Muscle layer of duodenum (tissue), 2 donors: ENCODE measurements around the gene C3orf20.
A peak's percentile ranks its signal among the peaks of the same experiment; 100 is the strongest.

Source experiments
- H3K27ac ChIP-seq: one replicate; pipeline ENCODE4 v1.7.0; 2013; ENCODE audit warnings: mild to moderate bottlenecking, low read length
- H3K27me3 ChIP-seq: one replicate; pipeline ENCODE4 v1.7.0; 2013; ENCODE audit warnings: low read depth, mild to moderate bottlenecking, control low read depth, low read length
- H3K36me3 ChIP-seq, 2 donors: one replicate each; pipeline ENCODE4 v1.7.0; 2013; ENCODE audit warnings: low read length in 2 of 2, control low read depth in 1 of 2, mild to moderate bottlenecking in 1 of 2; ENCODE audit not compliant: insufficient read depth in 2 of 2, control insufficient read depth in 1 of 2
- H3K4me1 ChIP-seq, 2 donors: one replicate each; pipeline ENCODE4 v1.7.0; 2013; ENCODE audit warnings: low read length in 2 of 2, mild to moderate bottlenecking in 2 of 2, control low read depth in 1 of 2, moderate library complexity in 1 of 2; ENCODE audit not compliant: insufficient read depth in 2 of 2, control insufficient read depth in 1 of 2
- H3K4me3 ChIP-seq, 2 donors: one replicate each; pipeline ENCODE4 v1.7.0; 2013; ENCODE audit warnings: low read length in 2 of 2, low read depth in 1 of 2, mild to moderate bottlenecking in 1 of 2
- H3K9me3 ChIP-seq, 2 donors: one replicate each; pipeline ENCODE4 v1.7.0; 2013; ENCODE audit warnings: low read length in 2 of 2, control low read depth in 1 of 2, mild to moderate bottlenecking in 1 of 2; ENCODE audit not compliant: control insufficient read depth in 1 of 2
- donor health status: healthy.

The C3orf20 gene

GRCh38 chr3:14792691-14793121 is 117.8 kb downstream of the C3orf20 start:
- Histone ChIP-seq H3K4me1 (peaks cover 0 to 22% of the 10 kb centered on the region in 2 donors), H3K4me3 (no peak overlapping the region), H3K9me3 (no peaks in the 10 kb centered on the region), H3K36me3 (no peaks in the 10 kb centered on the region), H3K27ac (no peak overlapping the region), H3K27me3 (no peaks in the 10 kb centered on the region)

DNA sequence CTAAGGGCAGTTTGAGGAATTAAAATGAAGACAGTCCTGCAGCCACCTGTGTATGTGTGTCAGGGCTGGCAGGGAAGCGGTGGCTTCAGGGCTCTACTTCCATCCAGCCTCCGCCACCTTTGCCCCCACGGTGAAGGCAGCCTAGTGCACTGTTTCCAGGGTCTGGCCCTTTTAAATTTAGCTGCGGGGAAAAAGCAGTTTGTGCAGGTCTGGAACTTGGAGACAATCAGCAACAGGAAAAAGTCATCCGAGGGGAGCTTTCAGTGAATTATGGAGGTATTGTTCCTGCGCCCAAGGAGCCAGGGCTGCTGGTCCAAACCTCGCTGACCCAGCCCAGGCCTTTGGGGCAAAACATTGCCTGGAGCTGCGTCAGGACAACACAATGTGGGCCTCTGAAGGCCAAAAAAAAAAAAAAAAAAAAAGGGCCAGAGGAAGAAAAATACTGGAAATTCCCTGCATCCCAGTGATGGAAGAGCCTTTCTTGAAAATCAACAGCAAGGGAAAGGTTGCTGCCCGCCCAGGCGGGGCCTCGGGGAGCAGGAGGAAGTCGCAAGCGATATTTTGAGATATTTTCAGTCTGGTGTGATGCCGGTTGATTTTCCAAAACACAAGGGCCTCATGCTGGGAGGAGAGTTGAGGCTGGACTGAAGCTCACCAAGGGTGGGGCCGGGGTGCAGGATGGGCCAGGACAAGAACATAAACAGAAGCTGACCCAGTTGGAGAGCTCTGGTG is 118.4 kb downstream of the C3orf20 start:
- no peaks in the 10 kb centered on the region for H3K9me3 ChIP-seq
- no peak overlapping the region for H3K27ac ChIP-seq

DNA sequence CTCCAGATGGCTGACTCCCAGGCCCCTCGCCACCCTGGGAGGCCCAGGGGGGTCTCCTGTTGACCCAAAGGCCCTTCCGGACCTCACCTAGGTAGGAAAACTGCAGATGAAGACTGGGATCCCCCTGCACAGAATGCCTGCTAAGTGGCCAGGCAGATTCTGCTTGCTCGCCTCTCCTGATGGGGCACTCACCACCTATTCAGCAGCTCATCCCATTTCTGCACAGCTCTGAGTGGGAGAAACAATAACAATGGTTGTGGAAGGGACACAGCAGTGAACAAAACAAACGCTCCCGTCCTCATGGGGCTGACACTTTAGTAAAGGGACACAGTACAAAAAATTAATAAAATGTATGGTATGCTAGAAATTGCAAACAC is 118.9 kb downstream of the C3orf20 start:
- Histone ChIP-seq H3K4me3 (no peak overlapping the region), H3K9me3 (no peaks in the 10 kb centered on the region), H3K27me3 (no peaks in the 10 kb centered on the region), H3K36me3 (no peaks in the 10 kb centered on the region), H3K27ac (no peak overlapping the region), H3K4me1 (peaks cover 0 to 22% of the 10 kb centered on the region in 2 donors)

More for the DNA sequence above, 118.4 kb downstream of the C3orf20 start:
- H3K36me3 ChIP-seq = no peaks in the 10 kb centered on the region
- no peaks in the 10 kb centered on the region for H3K27me3 ChIP-seq
- H3K4me3 ChIP-seq = no peak overlapping the region
- H3K4me1 ChIP-seq = peaks cover 0 to 22% of the 10 kb centered on the region in 2 donors

- H3K27me3 ChIP-seq = no peaks in the 10 kb centered on the region
- H3K36me3 ChIP-seq = no peaks in the 10 kb centered on the region
- peaks cover 0 to 22% of the 10 kb centered on the region in 2 donors for H3K4me1 ChIP-seq
- H3K27ac ChIP-seq = no peak overlapping the region
- H3K9me3 ChIP-seq = no peaks in the 10 kb centered on the region
- no peak overlapping the region for H3K4me3 ChIP-seq
Measured at GRCh38 chr3:14794435-14794834, 119.5 kb downstream of the C3orf20 start.

DNA sequence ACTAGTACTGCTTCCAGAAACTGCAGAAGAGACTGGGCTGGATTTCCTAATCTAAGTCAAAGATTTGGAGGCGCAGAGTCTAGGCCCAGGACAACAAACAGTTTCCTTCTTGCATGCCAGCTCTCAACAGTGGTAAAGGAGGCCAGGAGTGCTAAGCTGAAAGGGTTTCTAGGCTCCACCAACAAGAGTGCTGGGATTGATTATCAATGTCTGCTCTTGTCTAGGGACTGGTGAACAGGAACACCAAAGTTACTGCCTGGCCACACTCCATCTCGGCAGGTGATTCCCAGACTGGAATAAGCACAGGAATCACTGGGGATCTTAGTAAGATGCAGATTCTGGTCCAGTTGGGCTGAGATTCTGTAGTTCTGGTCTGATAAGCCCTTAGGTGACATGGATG is 121.1 kb downstream of the C3orf20 start:
- no peaks in the 10 kb centered on the region for H3K27me3 ChIP-seq
- H3K36me3 ChIP-seq = no peaks in the 10 kb centered on the region
- no peak overlapping the region for H3K27ac ChIP-seq
- H3K4me1 ChIP-seq = peaks cover 0 to 22% of the 10 kb centered on the region in 2 donors
- no peak overlapping the region for H3K4me3 ChIP-seq
- H3K9me3 ChIP-seq = no peaks in the 10 kb centered on the region

- peaks cover 0 to 21% of the 10 kb centered on the region in 2 donors for H3K4me1 ChIP-seq
- H3K36me3 ChIP-seq = no peaks in the 10 kb centered on the region
- no peak overlapping the region for H3K27ac ChIP-seq
- no peaks in the 10 kb centered on the region for H3K27me3 ChIP-seq
- H3K9me3 ChIP-seq = no peaks in the 10 kb centered on the region
- H3K4me3 ChIP-seq = no peak overlapping the region
Measured at GRCh38 chr3:14796403-14797077, 121.6 kb downstream of the C3orf20 start.

GRCh38 chr3:14797731-14798130 is 122.8 kb downstream of the C3orf20 start:
- Histone ChIP-seq H3K36me3 (no peaks in the 10 kb centered on the region), H3K4me3 (no peak overlapping the region), H3K27ac (no peak overlapping the region), H3K4me1 (peaks cover 0 to 18% of the 10 kb centered on the region in 2 donors), H3K27me3 (no peaks in the 10 kb centered on the region), H3K9me3 (no peaks in the 10 kb centered on the region)

DNA sequence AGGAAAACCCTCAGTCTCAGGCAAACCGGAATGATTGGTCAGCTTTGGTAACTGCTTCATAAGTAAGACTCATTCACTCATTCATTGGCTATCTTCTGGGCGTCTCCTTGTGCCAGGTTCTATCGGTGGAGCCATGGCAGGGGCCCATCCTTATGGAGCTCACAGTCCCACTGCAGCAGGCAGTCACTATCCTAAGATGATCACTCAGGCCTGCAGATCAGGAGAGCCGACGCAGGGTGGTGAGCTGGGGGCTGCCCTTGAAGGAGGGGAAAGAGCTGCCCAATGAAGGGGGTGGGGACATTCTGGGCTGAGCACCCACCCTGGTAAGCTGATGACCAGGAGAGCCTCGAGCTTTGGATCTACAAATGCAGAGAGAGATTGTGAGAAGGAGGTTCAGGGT is 123.3 kb downstream of the C3orf20 start:
- H3K27me3 ChIP-seq = no peaks in the 10 kb centered on the region
- H3K9me3 ChIP-seq = no peaks in the 10 kb centered on the region
- no peak overlapping the region for H3K27ac ChIP-seq
- H3K4me1 ChIP-seq = peaks cover 3 to 16% of the 10 kb centered on the region in 2 donors
- no peaks in the 10 kb centered on the region for H3K36me3 ChIP-seq
- H3K4me3 ChIP-seq = no peak overlapping the region

- no peak overlapping the region for H3K4me3 ChIP-seq
- H3K27me3 ChIP-seq = no peaks in the 10 kb centered on the region
- H3K9me3 ChIP-seq = no peaks in the 10 kb centered on the region
- peaks cover 10 to 16% of the 10 kb centered on the region in 2 donors for H3K4me1 ChIP-seq
- no peaks in the 10 kb centered on the region for H3K36me3 ChIP-seq
- H3K27ac ChIP-seq = no peak overlapping the region
Measured at GRCh38 chr3:14799146-14799545, 124.2 kb downstream of the C3orf20 start.

- no peak overlapping the region for H3K27ac ChIP-seq
Measured at GRCh38 chr3:14801031-14801430, 126.1 kb downstream of the C3orf20 start.

DNA sequence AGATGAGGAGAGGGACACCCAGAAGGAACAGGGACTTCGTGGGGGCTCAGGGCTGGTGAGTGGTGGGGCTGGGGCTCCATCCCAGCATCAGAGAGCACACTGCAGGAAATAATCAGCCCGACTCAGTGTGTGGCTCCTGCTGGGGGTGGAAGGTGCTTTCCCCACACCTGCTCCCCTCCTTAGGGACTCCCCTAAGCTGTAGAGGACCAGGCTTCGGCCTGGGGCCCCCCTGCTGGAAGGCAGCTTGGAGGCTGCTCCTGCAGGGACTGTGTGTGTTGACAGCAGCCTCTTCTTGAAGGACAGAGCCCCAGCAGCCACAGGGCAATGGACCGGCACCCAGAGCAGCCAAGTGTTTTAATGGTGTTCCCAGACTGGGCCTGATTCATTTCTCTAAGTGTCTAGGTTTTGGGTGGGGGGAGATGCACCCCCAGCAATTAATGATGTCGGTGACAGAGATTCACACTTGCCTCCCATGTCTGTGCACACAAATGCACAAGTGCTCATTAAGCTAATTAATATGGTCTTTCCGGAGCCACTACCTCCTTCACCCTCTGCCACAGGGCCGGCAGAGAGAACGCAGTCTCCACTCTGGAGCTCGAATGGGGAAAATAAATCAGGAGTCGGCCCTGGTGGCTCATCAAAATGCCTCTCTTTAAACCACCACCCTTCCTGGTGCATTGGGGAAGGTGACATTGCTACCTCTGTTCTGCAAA is 126.9 kb downstream of the C3orf20 start:
- H3K9me3 ChIP-seq = no peaks in the 10 kb centered on the region
- H3K4me3 ChIP-seq = no peak overlapping the region
- peaks cover 12 to 13% of the 10 kb centered on the region in 2 donors for H3K4me1 ChIP-seq
- peak overlapping the region; percentile 23 for H3K27ac ChIP-seq
- H3K27me3 ChIP-seq = no peaks in the 10 kb centered on the region
- H3K36me3 ChIP-seq = no peaks in the 10 kb centered on the region

More at GRCh38 chr3:14801031-14801430, 126.1 kb downstream of the C3orf20 start:
- Histone ChIP-seq H3K27me3 (no peaks in the 10 kb centered on the region), H3K4me3 (no peak overlapping the region), H3K36me3 (no peaks in the 10 kb centered on the region), H3K4me1 (peaks cover 13 to 16% of the 10 kb centered on the region in 2 donors), H3K9me3 (no peaks in the 10 kb centered on the region)
